SH-SY5Y (cell line): ENCODE measurements around the gene DNAI2.

Experiments
- GATA2 ChIP-seq: IDR thresholded peaks from 2 replicates; pipeline ENCODE4 v1.6.1; 2011; ENCODE audit warnings: mild to moderate bottlenecking, low read depth, low read length
- GATA3 ChIP-seq: IDR thresholded peaks from 2 replicates; pipeline ENCODE4 v1.6.1; 2011; ENCODE audit warnings: low read depth, mild to moderate bottlenecking, low read length, moderate library complexity

DNAI2 gene

DNA sequence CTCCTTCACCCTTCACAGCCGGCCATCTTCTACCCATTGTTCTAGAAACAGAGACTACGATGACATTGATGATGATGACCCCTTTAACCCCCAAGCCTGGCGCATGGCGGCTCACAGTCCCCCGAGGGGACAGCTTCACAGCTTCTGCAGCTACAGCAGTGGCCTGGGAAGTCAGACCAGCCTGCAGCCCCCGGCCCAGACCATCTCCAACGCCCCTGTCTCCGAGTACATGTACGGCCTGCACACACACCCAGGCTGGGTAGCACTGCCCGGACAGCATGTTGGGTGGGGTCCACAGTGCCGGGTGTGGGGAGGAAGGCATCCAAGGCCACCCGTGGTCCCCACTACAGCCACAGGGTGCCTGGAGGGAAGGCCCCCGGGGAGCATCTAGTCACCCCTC is 21.0 kb upstream of the DNAI2 start:
- TF ChIP-seq GATA3 (no peak), GATA2 (no peak)

DNA sequence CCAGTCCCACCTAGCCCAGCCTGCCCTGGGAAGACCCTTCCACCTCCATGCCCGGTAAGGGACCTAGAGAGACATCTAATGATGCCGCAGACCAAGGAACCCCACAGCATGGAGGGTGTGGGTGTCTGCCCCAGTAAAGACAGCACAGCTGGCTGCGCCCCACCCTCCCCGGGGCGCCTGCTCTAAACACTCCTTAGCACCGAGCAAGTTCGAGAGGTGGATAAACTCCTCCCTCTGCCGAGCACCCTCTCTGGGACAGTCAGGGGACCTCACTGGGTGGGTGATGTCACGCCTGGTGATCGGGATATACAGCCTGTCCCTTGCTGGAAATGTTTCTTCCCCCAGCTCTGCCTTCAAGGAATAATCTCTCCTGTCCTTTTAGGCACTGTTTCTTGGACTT is 16.7 kb upstream of the DNAI2 start:
- TF ChIP-seq GATA3 (no peak), GATA2 (no peak)

DNA sequence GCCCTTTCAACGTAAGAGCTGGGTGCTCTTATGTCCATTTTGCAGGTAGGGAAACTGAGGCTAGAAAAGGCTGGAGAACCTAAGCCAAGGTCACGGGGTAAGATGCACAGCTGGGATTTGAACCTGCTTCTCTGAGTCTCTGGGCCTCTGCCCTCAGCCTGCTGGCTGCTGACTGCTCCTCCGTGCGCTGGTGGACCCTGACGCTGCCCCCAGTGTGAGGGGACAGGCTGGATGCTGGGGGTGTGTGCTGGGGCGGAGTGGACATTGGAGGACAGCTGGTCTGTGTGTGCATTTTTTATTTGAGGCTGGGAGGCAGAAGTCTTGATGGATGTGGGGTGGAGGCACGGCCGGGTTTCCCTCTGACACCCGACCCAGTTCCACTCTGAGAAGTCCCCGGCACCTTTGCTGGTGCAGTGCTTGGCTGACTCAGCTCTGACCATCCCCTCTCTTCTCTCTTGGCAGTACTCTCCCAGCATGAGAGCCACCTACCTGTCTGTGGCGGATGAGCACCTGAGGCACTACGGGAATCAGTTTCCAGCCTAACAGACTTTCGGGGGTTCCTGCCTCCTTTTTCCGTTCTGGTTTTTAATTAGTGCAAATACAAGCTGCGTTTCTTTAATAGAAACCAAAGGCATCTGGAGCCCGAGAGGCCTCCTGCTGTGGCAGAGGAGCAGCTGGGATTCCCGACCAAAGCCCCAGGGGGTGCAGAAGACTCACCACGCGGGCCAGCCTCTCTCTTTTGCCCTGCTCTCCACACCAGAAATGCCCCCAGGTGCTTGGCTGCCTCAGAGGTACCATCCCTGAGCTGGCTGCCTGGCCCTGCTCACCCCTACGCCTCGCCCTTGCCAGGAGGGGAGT is 14.1 kb upstream of the DNAI2 start:
- TF ChIP-seq GATA2 (no peak), GATA3 (no peak)

DNA sequence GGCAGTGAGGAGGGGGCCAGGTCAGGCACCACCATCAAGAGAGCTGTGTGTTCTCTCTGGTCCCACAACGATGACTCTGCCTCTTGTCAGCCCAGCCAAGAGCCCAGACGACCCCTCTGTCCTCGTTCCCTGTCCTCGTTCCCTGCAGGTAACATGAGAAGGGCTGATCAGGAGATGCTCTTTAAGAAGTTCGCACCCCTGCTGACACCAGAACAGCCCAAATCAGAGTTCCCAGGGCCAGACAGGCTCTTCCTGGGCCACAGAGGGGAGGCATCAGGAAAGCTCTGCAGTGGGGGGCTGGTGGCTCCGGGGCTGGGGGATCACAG is 13.5 kb upstream of the DNAI2 start:
- TF ChIP-seq GATA2 (no peak), GATA3 (no peak)

DNA sequence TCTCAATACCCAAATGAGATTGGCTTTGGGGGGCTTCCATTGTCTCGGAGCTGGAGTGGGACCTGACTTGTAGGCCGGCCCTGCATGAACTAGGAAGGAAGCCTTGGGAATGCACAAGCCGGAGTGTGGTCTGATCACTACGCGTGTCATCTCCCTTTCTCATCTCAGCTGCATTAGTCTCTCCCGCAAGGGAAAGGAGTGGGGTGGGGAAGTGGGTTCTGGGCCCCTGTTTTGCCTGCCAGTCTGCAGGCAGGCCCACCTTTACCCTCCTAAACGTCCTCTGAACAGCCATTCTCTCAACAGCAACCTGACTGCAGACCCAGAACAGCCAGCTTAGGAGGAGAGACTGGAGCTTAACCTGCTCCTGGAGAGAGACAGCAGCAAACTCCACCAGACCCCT is 11.4 kb upstream of the DNAI2 start:
- no peak for TF ChIP-seq GATA2
- no peak for TF ChIP-seq GATA3

DNA sequence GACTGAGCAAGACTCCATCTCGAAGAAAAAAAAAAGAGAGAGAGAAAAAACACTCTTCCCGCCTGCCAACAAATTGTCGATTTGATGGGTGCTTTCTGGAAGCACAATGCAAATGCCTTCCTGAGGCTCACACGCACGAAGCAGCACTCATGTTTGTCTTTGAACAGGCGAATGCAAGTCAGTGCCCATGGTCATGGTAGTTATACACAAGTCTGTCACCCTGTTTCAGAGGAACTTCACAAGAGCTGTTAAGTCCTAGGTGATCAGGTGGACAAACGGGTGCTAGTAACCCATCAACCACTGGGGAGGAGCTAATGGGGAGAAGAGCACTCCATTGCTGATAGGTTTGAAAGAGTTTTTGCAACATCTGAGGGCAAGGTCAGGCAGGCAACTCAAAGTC is 6.5 kb upstream of the DNAI2 start:
- TF ChIP-seq GATA3 (no peak), GATA2 (no peak)

DNA sequence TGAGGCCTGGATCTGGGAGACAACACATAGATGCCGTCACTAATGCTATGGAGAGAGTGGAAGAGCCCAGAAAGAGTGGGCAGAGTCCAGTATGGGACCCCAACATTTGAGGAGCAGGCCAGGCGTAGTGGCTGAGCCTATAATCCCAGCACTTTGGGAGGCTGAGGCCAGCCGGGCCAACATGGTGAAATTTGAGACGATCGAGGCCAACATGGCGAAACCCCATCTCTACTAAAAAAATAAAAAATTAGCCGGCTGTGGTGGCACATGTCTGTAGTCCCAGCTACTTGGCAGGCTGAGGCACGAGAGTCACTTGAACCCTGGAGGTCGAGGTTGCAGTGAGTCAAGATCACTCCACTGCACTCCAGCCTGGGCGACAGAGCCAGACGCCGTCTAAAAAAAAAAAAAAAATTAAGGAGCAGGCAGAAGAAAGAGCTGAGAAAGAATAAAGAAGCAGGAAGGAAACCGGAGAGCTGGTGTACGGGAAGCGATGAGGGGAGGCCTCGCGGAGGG is 6.0 kb upstream of the DNAI2 start:
- TF ChIP-seq GATA3 (no peak), GATA2 (no peak)

DNA sequence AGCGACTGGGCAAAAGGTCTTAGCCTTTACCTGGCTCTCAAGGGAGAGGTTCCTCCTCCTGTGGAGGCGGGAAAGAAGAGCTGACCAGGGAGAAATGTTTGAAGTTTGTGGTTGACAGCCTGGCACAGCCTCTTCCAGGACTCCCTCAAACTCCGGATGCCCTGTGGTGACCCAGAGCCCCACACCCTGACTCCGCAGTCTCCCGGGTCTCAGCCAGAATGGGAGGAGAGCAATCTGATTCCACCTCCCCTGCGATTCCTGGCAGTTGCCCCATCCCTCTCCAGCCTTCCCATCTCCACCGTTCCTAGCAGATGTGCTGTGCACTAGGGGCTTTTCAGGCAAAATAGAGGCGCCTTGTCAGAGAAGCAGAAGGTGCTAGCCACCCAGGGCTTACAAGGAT is 5.5 kb upstream of the DNAI2 start:
- no peak for TF ChIP-seq GATA2
- no peak for TF ChIP-seq GATA3

DNA sequence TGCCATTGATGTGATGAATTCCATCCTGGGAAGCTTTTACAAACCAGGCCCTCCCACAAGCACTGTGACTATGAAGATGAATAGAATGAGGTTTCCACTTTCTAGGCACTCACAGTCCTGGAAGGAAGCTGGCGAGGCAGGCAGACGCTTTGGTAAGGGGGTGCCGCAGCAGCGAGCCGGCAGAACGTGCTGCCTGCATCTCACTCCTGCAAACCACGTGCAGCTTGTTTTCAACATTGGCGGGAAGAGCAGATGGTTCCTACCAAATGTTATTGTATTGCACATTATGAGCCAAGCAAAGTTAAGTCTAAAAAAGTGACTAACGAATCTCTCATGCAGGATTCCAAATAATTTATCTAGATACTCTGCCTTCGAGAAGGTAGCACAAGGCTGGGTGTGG is 3.7 kb upstream of the DNAI2 start:
- no peak for TF ChIP-seq GATA3
- TF ChIP-seq GATA2: no peak

DNA sequence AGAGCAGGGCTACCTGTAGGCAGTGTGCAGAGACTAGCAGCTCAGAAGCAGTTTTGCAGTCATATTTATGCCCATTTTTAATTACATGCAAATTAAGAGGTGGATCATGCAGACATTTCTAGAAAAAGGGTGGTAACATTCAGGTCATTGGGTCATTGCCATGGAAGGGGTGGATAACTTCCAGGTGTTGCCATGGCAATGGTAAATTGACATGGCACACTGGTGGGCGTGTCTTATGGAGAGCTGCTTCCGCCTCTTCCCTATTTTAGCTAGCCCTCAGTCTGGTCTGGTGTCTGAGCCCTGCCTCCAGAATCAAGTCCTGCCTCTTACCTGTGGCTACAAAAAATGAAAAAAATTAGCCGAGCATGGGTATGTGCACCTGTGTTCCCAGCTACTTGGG is 2.8 kb upstream of the DNAI2 start:
- TF ChIP-seq GATA2 (no peak), GATA3 (no peak)

DNA sequence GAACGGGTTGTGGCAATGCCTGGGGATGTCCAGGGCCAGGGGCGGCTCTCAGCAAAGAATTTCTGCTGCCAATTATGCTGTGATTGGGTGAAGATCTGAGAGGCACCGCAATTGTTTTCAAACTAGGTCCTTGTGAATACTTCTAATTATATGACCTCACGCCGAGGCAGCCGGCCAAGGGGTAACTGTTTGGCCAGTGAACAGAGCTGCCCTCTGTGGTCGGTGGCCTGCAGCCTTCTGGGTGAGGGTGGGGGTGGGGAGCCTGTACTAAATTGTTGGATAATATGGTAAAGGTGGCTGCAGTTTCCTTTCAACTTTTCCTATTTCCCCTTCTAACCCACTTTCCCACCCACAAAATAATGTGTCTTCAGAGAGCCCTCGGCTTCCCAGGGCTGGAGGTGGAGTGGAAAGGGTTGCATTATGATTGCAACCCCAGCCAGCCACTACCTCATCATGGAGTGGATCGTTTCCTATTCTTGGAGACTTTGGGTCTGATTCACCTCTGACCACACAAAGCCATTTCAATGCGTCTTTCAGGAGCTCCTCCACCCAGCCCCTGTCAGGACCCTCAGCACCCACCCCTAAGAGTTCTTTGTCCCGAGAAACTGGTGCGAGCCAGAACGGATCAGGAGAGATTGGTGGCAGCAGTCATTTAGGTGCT is 2.0 kb upstream of the DNAI2 start:
- no peak for TF ChIP-seq GATA3
- no peak for TF ChIP-seq GATA2

DNA sequence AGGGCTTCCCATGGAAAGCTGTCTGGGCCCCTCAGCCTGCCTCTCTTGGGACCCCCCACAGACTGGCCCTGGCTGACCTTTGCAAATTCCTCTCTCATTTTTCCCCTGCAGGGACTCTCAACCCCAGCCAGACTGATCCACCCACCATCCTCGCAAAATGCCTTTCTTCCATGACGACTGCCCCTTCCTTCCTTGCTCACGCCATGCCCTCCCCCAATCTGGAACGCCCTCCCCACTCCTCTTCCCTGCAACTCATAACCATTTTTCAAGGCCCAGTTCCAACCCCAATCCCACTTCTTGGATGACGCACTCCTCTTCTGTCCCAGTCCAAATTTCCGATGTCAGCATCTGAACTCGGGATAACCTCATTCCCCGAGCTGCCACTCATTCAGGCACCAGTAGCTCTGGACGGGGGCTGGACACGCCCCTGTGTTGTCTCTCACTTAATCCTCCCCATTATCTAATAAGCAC is 1.3 kb upstream of the DNAI2 start:
- TF ChIP-seq GATA3 (no peak), GATA2 (no peak)

DNA sequence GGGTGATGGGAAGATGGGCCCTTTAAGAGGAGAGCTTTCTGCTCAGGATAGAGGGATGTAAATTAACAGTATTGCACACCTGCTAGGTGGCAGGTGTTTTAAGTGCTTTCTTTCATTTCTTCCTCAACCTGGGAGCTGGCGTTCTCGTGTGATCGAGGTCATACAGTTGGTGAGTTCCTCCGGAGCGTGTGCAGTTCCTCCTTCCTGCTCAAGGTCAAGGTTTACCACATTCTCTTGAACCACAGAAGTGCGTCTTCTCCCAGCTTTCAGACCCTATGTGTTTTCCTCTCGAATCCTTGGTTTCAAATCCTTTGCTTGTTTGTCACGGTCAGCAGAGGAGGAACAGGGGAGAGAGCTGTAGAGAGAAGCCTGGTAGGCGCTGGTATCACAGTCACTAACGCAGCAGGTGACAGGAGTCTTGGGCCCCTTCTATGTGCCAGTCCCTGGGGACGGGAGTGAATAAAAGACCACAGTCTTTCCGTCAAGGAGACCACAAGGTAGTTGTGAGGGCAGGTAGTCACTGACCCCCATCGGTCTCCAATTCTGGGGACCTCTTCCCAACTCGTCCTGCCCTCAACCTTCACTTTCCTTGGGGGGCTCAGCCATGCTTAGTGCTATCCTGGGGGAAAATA is 791 bp downstream of the DNAI2 start:
- TF ChIP-seq GATA3: no peak
- no peak for TF ChIP-seq GATA2

DNA sequence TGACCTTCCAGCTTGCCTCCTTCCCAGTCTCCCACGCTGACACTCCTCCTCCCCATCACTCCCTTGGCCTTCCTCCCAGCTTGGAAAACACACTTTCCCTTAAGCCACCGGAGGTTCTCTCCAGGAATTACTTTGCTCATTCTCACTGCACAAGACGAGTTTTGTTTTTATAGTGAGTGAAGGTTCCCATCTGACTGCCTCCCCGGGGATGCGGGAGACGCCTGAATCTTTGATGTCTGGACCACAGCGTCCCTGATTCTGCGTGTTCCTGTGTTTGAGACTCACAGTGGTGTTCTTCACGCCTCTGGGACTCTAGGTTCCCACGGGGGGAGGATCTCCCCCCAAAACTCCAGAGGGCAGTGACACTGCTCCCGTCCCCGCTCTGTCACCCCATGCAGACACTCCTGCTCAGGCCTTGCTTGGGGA is 2.0 kb downstream of the DNAI2 start:
- TF ChIP-seq GATA3 (no peak), GATA2 (no peak)
